Right cardiac atrium (tissue), 5 donors: ENCODE data around the gene IGFBP5. TPM values are rescaled to one million over a fixed set of nuclear protein-coding genes. Genes with fewer than 3 reads are reported as not detected.

Experiments
- ATAC-seq, 2 donors: fragments of 200-7000 bp; cut with Tn5 transposase; one replicate each; pipeline versions ENCODE4 v1.8.0 to v1.9.1; 2020; ENCODE audit warnings: moderate library complexity in 2 of 2, mild to moderate bottlenecking in 1 of 2
- DNase-seq, 3 donors: peaks; one replicate each; pipeline ENCODE4 v3.0.0-alpha.2; 2020
- H3K27ac ChIP-seq: one replicate; pipeline ENCODE4 v1.5.1; 2013; ENCODE audit warnings: mild to moderate bottlenecking, low read length, control low read depth, moderate library complexity
- H3K27me3 ChIP-seq: one replicate; pipeline ENCODE4 v1.6.1; 2013; ENCODE audit not compliant: control insufficient read depth, insufficient read depth
- H3K4me1 ChIP-seq: one replicate; pipeline ENCODE4 v1.6.1; 2013; ENCODE audit warnings: low read length; ENCODE audit not compliant: control insufficient read depth, insufficient read depth
- H3K4me3 ChIP-seq: one replicate; pipeline ENCODE4 v1.5.1; 2013; ENCODE audit warnings: low read length, control low read depth
- H3K9me3 ChIP-seq: one replicate; pipeline ENCODE4 v1.6.1; 2013; ENCODE audit warnings: low read length; ENCODE audit not compliant: control insufficient read depth
- WGBS: extraction: QIAGEN DNeasy Blood & Tissue Kit; methylation state at CpG from one replicate; pipeline ENCODE4 v1.1.7; 2013; 5-methylcytosine and 5-hydroxymethylcytosine counted together
- intact Hi-C, 4 donors: fragments of 100-400 bp; cut with DNase I; formaldehyde crosslinking; loops; one replicate each; pipeline versions ENCODE4 v1.11.0 to v1.14.0; 2022 to 2023
- polyA plus RNA-seq: library from polyadenylated mRNA; stranded (reverse); fragments of 200-250 nt; gene quantifications from one replicate; pipeline ENCODE4 v1.2.3, GENCODE V29; 2013
- total RNA-seq, 4 donors: library from RNA; stranded (reverse); fragmentation: NEBNext Ultra II Directional; extraction: Animal tissue kit (Norgen Biotek cat#: 25700); gene quantifications; one replicate each; pipeline ENCODE4 v1.2.1, GENCODE V29; 2021
- donor health status: healthy with polysubstance abuse.
- donor health status: DM: no; HTN: yes; CAD: no.
- donor health status: DM: no; HTN: no; CAD: no.
- donor health status: DM: no; HTN: yes; CAD: no; lungs with severe emphysema.
- donor health status: DM: yes; HTN: yes; CAD: no.

Gene IGFBP5
- total and polyA plus RNA-seq, 5 donors, result 162 to 409 (median 300) TPM

DNA sequence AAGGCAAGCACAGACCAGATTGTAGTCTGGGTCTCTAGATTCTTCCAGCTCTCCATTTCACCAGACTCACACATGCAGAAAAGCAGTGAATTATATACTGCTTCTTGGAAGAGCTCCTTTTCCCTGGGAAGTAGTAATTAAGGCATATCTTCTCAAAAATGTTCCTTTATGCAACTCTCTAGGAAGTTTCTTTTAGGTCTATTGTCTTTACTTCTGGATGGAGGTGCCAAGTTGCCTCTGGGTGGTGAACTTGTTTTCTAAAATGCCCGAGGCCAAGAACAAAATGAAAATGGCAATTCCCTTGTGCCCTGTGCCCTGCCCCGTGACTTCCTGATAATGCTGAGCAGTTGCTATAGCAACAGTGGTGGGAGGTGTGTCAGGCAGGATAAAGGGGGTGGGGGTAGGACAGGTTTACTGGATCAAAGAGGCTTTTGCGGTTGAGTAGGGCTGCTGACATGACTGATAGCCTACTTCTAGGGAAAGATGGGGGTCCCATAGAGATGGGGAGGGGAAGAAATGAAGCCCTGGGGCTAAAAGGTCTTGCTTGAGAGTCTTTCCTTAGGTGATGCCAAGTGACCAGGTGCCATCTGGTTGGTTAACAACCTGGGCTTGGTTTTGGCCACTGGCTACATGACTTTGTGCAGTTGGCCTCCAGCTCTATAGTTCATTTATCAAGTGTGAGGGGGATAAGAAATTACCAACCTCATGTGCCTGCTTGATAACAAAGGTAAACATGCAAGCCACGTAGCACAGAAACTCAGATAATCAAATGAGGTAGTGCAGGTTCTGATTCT is 50.3 kb downstream of the IGFBP5 start:
- ATAC-seq (no peak), DNase-seq (no peak)
- H3K27ac ChIP-seq, result no peak overlapping the region
- WGBS, result 54% methylated on average over 4 of the region's 4 CpGs
- H3K9me3 ChIP-seq, result no peaks in the 10 kb centered on the region
- intact Hi-C loops, result no loop called here
- no peaks in the 10 kb centered on the region for H3K27me3 ChIP-seq
- peaks cover 15% of the 10 kb centered on the region for H3K4me1 ChIP-seq
- no peak overlapping the region for H3K4me3 ChIP-seq

GRCh38 chr2:216643986-216644659 is 51.2 kb downstream of the IGFBP5 start:
- peak in 2 of 3 donors; percentile 45 to 65 for DNase-seq
- 25% methylated on average over 5 of the region's 5 CpGs for WGBS
- peaks cover 12% of the 10 kb centered on the region for H3K4me1 ChIP-seq
- peak overlapping the region; percentile 69 for H3K27ac ChIP-seq
- no peak overlapping the region for H3K4me3 ChIP-seq
- ATAC-seq, result peak; percentile 17 to 55
- H3K27me3 ChIP-seq, result no peaks in the 10 kb centered on the region
- H3K9me3 ChIP-seq, result no peaks in the 10 kb centered on the region
- intact Hi-C loops, result no loop called here

DNA sequence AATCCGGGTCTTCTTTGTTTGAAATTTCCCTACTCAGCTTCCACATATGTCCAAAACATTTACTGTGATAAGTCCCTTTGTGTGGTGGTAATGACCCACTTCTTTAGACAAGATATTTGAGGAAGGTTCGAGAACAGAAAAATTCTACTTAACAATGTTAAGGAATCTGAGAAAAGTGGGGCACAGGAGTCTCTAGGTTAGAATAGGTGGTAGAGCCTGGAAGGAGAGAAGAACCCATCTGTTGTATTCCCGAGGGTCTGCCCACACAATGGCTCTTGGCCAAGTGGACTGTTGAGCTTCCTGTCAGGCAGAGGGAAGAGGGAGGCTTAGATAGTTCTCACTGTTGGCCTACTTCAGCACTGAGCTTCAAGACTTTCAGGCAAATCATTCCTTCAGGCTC is 57.9 kb downstream of the IGFBP5 start:
- Histone ChIP-seq H3K4me1 (peaks cover 9% of the 10 kb centered on the region), H3K9me3 (no peaks in the 10 kb centered on the region), H3K27ac (no peak overlapping the region), H3K4me3 (no peak overlapping the region), H3K27me3 (no peaks in the 10 kb centered on the region)
- intact Hi-C loops, result no loop called here
- ATAC-seq (no peak), DNase-seq (no peak)
- 58% methylated on average over 3 of the region's 3 CpGs for WGBS

- intact Hi-C loops, result no loop called here
- DNase-seq (peak in 1 of 3 donors; percentile 46), ATAC-seq (peak; percentile 36 to 44)
- Histone ChIP-seq H3K27me3 (no peaks in the 10 kb centered on the region), H3K9me3 (no peaks in the 10 kb centered on the region), H3K27ac (no peak overlapping the region), H3K4me1 (peaks cover 9% of the 10 kb centered on the region), H3K4me3 (no peak overlapping the region)
- WGBS, result 46% methylated on average over 29 of the region's 29 CpGs
Observed at GRCh38 chr2:216636551-216637450, 58.5 kb downstream of the IGFBP5 start.

DNA sequence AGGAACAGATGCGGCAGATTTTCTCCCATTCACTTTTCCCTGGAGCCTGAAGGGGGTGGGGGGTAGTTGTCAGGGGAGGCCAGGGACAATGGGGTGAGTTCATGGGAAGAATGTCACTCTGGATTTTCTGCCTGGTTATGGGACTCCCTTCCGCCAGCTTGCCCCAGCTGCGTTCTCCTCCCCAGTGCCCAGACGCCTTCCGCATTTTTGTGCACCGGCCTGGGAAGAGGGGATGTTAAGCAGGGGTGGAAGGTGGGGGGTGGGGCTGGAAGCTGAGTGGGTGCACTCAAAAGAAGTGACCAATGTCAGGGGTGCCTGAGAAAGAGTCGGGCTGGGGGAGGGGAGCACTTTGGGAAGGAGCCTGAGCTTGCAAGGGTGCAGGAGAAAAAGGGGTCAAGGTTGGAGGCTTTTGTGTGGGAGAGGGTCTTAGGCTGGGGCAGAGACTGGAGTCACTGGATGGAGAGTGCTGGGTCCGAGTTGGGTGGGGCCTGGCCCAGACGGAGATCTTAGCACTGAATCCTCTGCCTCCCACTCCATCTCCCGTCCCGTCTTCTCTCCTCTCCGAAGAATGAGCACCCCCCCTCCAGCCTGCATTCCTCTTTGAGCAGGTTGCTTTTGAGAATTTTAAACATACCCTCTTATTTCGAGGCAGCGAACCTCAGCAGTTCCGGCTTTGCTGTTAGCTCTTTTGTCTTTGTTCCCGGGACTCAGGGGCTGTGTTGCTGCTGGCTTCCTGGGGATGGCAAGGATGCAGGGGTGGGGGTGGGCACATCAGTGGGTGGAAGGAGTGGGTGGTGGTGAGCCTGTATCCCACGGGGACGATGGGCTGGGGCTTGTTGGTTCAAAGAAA is 59.4 kb downstream of the IGFBP5 start:
- ATAC-seq (no peak), DNase-seq (peak in 1 of 3 donors; percentile 35)
- Histone ChIP-seq H3K4me3 (no peak overlapping the region), H3K9me3 (no peaks in the 10 kb centered on the region), H3K27ac (no peak overlapping the region), H3K27me3 (no peaks in the 10 kb centered on the region), H3K4me1 (peaks cover 9% of the 10 kb centered on the region)
- intact Hi-C loops, result no loop called here
- WGBS, result 56% methylated on average over 18 of the region's 18 CpGs

- Histone ChIP-seq H3K9me3 (no peaks in the 10 kb centered on the region), H3K4me1 (peaks cover 6% of the 10 kb centered on the region), H3K4me3 (peak overlapping the region; percentile 76), H3K27me3 (no peaks in the 10 kb centered on the region), H3K27ac (no peak overlapping the region)
- ATAC-seq (no peak), DNase-seq (no peak)
- intact Hi-C loops, result no loop called here
- 25% methylated on average over 7 of the region's 7 CpGs for WGBS
Observed at GRCh38 chr2:216635171-216635570, 60.2 kb downstream of the IGFBP5 start.

DNA sequence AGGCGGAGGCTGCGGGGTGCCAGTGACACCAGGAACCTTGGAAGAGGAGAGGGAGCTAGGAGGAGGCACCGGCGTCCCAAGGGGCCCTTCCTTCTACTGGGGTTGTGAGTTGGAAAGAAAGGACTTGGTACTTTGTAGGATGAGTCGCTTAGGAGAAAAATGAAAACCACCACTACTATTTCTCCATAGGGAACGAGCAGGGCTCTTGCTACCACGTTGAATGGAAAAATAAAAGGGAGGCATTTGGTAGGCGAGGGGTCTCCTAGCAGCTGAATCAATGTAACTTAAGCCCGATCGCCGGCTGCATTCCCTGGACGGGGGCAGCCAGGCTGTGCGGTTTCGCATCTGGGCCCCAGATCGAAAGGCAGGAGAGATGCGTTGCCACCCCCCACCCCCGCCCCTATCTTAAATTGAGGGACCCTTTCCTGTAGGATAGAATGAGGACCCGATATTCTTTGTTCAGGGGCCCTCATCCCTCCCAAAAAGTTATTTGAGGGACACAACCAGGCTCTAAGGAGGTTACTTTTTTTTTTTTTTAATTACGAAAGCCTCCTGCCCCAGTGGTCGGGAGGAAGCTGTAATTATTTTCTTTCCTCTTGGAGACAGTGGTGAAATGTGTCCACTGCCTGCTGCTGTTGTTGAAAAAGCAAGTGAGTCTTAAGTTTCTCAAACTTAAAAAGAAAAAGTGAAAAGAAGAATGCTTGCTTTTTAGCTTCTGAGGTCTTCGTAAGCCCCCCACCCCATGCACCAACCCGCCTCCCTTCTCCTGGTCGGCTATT is 60.8 kb downstream of the IGFBP5 start:
- Histone ChIP-seq H3K27ac (no peak overlapping the region), H3K4me3 (peak overlapping the region; percentile 76), H3K27me3 (no peaks in the 10 kb centered on the region), H3K4me1 (peaks cover 6% of the 10 kb centered on the region), H3K9me3 (no peaks in the 10 kb centered on the region)
- intact Hi-C loops, result no loop called here
- DNase-seq, result no peak
- ATAC-seq, result no peak
- WGBS, result 15% methylated on average over 23 of the region's 23 CpGs

- Histone ChIP-seq H3K27ac (no peak overlapping the region), H3K27me3 (no peaks in the 10 kb centered on the region), H3K9me3 (no peaks in the 10 kb centered on the region), H3K4me3 (peak overlapping the region; percentile 76), H3K4me1 (peaks cover 6% of the 10 kb centered on the region)
- under 1% methylated on average over 71 of the region's 71 CpGs for WGBS
- ATAC-seq (peak; percentile 19 to 33), DNase-seq (peak in 1 of 3 donors; percentile 56)
- intact Hi-C loops, result no loop called here
Observed at GRCh38 chr2:216633616-216634369, 61.6 kb downstream of the IGFBP5 start.

- peak; percentile 29 to 72 (median 71) for DNase-seq
Observed at GRCh38 chr2:216632952-216633615, 62.3 kb downstream of the IGFBP5 start, which contains the start of gene IGFBP2. TSS of gene IGFBP2 (plus strand) at chr2:216633420. CDS start at chr2:216633524, 104 bp downstream.

More at GRCh38 chr2:216632952-216633615, 62.3 kb downstream of the IGFBP5 start, which contains the start of gene IGFBP2:
- Histone ChIP-seq H3K4me3 (peak within 1 kb of the TSS; percentile 76), H3K27me3 (no peaks in the 10 kb centered on the region), H3K4me1 (peaks cover 6% of the 10 kb centered on the region), H3K27ac (peak within 1 kb of the TSS; percentile 61), H3K9me3 (no peaks in the 10 kb centered on the region)
- intact Hi-C loops, result no loop called here
- under 1% methylated on average over 70 of the region's 70 CpGs for WGBS
- peak; percentile 44 to 53 for ATAC-seq
